Stomach smooth muscle (tissue), 2 donors: Measurements from ENCODE around the gene DNMT3A.

Experiments
- H3K27ac ChIP-seq: one replicate; pipeline ENCODE4 v1.7.0; 2013; ENCODE audit warnings: mild to moderate bottlenecking, low read length, inconsistent platforms
- H3K27me3 ChIP-seq, 2 donors: one replicate each; pipeline ENCODE4 v1.7.0; 2013; ENCODE audit warnings: low read length in 2 of 2; ENCODE audit not compliant: insufficient read depth in 2 of 2, control insufficient read depth in 1 of 2
- H3K36me3 ChIP-seq, 2 donors: one replicate each; pipeline ENCODE4 v1.7.0; 2013; ENCODE audit warnings: low read length in 2 of 2; ENCODE audit not compliant: control insufficient read depth in 2 of 2, insufficient read depth in 2 of 2
- H3K4me1 ChIP-seq: one replicate; pipeline ENCODE4 v1.7.0; 2013; ENCODE audit warnings: low read length; ENCODE audit not compliant: control insufficient read depth, insufficient read depth
- H3K4me3 ChIP-seq, 2 donors: one replicate each; pipeline ENCODE4 v1.7.0; 2013; ENCODE audit warnings: low read length in 2 of 2
- H3K9ac ChIP-seq, 2 donors: one replicate each; pipeline ENCODE4 v1.7.0; 2013; ENCODE audit warnings: low read length in 2 of 2, mild to moderate bottlenecking in 1 of 2
- H3K9me3 ChIP-seq, 2 donors: one replicate each; pipeline ENCODE4 v1.7.0; 2013; ENCODE audit warnings: low read length in 2 of 2; ENCODE audit not compliant: control insufficient read depth in 2 of 2
- donor health status: healthy.
- donor health status: Pancreatic carcinoma.

Gene DNMT3A

GRCh38 chr2:25335971-25336370 lies 5.8 kb downstream of the DNMT3A start:
- Histone ChIP-seq H3K4me1 (peaks cover 70% of the 10 kb centered on the region), H3K36me3 (peaks cover 0 to 2% of the 10 kb centered on the region in 2 donors), H3K9me3 (no peaks in the 10 kb centered on the region), H3K4me3 (no peak overlapping the region), H3K27me3 (no peaks in the 10 kb centered on the region), H3K27ac (peak overlapping the region; percentile 37), H3K9ac (no peak overlapping the region)

- Histone ChIP-seq H3K9ac (no peak overlapping the region), H3K27ac (peak overlapping the region; percentile 37), H3K36me3 (peaks cover 0 to 2% of the 10 kb centered on the region in 2 donors)
These were observed 6.5 kb downstream of the DNMT3A start for GRCh38 chr2:25335204-25335603.

GRCh38 chr2:25334482-25334881 lies 7.2 kb downstream of the DNMT3A start:
- H3K9me3 ChIP-seq, result no peaks in the 10 kb centered on the region
- H3K9ac ChIP-seq, result no peak overlapping the region
- no peak overlapping the region for H3K27ac ChIP-seq
- H3K36me3 ChIP-seq, result peaks cover 0 to 2% of the 10 kb centered on the region in 2 donors
- H3K4me3 ChIP-seq, result no peak overlapping the region
- peaks cover 74% of the 10 kb centered on the region for H3K4me1 ChIP-seq
- H3K27me3 ChIP-seq, result no peaks in the 10 kb centered on the region

More at GRCh38 chr2:25335204-25335603, 6.5 kb downstream of the DNMT3A start:
- no peaks in the 10 kb centered on the region for H3K9me3 ChIP-seq
- H3K4me1 ChIP-seq, result peaks cover 75% of the 10 kb centered on the region
- no peak overlapping the region for H3K4me3 ChIP-seq
- H3K27me3 ChIP-seq, result no peaks in the 10 kb centered on the region

- no peak overlapping the region for H3K9ac ChIP-seq
- no peaks in the 10 kb centered on the region for H3K27me3 ChIP-seq
- H3K27ac ChIP-seq, result no peak overlapping the region
- H3K36me3 ChIP-seq, result peaks cover 0 to 2% of the 10 kb centered on the region in 2 donors
- no peaks in the 10 kb centered on the region for H3K9me3 ChIP-seq
- H3K4me3 ChIP-seq, result no peak overlapping the region
- H3K4me1 ChIP-seq, result peaks cover 74% of the 10 kb centered on the region
These were observed 7.7 kb downstream of the DNMT3A start for GRCh38 chr2:25333981-25334380.

- peak overlapping the region in 1 of 2 donors; percentile 22 for H3K4me3 ChIP-seq
- H3K36me3 ChIP-seq, result peaks cover 0 to 3% of the 10 kb centered on the region in 2 donors
- H3K4me1 ChIP-seq, result peaks cover 69% of the 10 kb centered on the region
- peak overlapping the region; percentile 24 for H3K27ac ChIP-seq
- no peak overlapping the region for H3K9ac ChIP-seq
- no peaks in the 10 kb centered on the region for H3K27me3 ChIP-seq
- H3K9me3 ChIP-seq, result no peaks in the 10 kb centered on the region
These were observed 9.2 kb downstream of the DNMT3A start for GRCh38 chr2:25332571-25332970.

GRCh38 chr2:25331686-25332365 lies 9.9 kb downstream of the DNMT3A start:
- H3K36me3 ChIP-seq, result peaks cover 3 to 7% of the 10 kb centered on the region in 2 donors
- no peak overlapping the region for H3K4me3 ChIP-seq
- peaks cover 62% of the 10 kb centered on the region for H3K4me1 ChIP-seq
- H3K27ac ChIP-seq, result no peak overlapping the region
- H3K27me3 ChIP-seq, result no peaks in the 10 kb centered on the region
- no peak overlapping the region for H3K9ac ChIP-seq
- peaks cover 0 to 2% of the 10 kb centered on the region in 2 donors for H3K9me3 ChIP-seq

- no peak overlapping the region for H3K9ac ChIP-seq
These were observed 10.8 kb downstream of the DNMT3A start for GRCh38 chr2:25330937-25331336.

GRCh38 chr2:25330273-25330672 lies 11.5 kb downstream of the DNMT3A start:
- Histone ChIP-seq H3K27ac (no peak overlapping the region), H3K27me3 (no peaks in the 10 kb centered on the region), H3K4me1 (peaks cover 55% of the 10 kb centered on the region), H3K36me3 (peaks cover 3 to 12% of the 10 kb centered on the region in 2 donors), H3K4me3 (no peak overlapping the region), H3K9ac (no peak overlapping the region), H3K9me3 (peaks cover 3 to 7% of the 10 kb centered on the region in 2 donors)

More at GRCh38 chr2:25330937-25331336, 10.8 kb downstream of the DNMT3A start:
- no peaks in the 10 kb centered on the region for H3K27me3 ChIP-seq
- no peak overlapping the region for H3K4me3 ChIP-seq
- no peak overlapping the region for H3K27ac ChIP-seq
- peaks cover 55% of the 10 kb centered on the region for H3K4me1 ChIP-seq
- H3K9me3 ChIP-seq, result peaks cover 3 to 7% of the 10 kb centered on the region in 2 donors
- peaks cover 3 to 12% of the 10 kb centered on the region in 2 donors for H3K36me3 ChIP-seq

- H3K27ac ChIP-seq, result no peak overlapping the region
- H3K27me3 ChIP-seq, result no peaks in the 10 kb centered on the region
- peaks cover 3 to 7% of the 10 kb centered on the region in 2 donors for H3K9me3 ChIP-seq
- peak overlapping the region in 1 of 2 donors; percentile 5 for H3K9ac ChIP-seq
- H3K4me3 ChIP-seq, result no peak overlapping the region
- peaks cover 72% of the 10 kb centered on the region for H3K4me1 ChIP-seq
- peaks cover 3 to 12% of the 10 kb centered on the region in 2 donors for H3K36me3 ChIP-seq
These were observed 13.3 kb downstream of the DNMT3A start for GRCh38 chr2:25328152-25329085.

- Histone ChIP-seq H3K9me3 (peaks cover 3 to 7% of the 10 kb centered on the region in 2 donors), H3K36me3 (peaks cover 3 to 12% of the 10 kb centered on the region in 2 donors), H3K4me3 (no peak overlapping the region), H3K9ac (no peak overlapping the region), H3K27me3 (no peaks in the 10 kb centered on the region), H3K4me1 (peaks cover 70% of the 10 kb centered on the region), H3K27ac (no peak overlapping the region)
These were observed 15.3 kb downstream of the DNMT3A start for GRCh38 chr2:25326326-25327013.
